Suprapubic skin (tissue), 4 donors: ENCODE measurements around the gene CSNK1G1. TPM values are rescaled to one million over a fixed set of nuclear protein-coding genes. Genes with fewer than 3 reads are reported as not detected.

ENCODE experiments used
- DNase-seq, 2 donors: peaks; one replicate each; pipeline ENCODE4 v3.0.0-alpha.2; 2019; ENCODE audit warnings: low spot score in 2 of 2
- H3K27ac ChIP-seq: fragments of 200-600 bp; sonication (generic); one replicate; pipeline ENCODE4 v1.5.1; 2019
- H3K27me3 ChIP-seq: fragments of 200-600 bp; sonication (generic); one replicate; pipeline ENCODE4 v1.5.1; 2019
- H3K36me3 ChIP-seq: fragments of 200-600 bp; sonication (generic); one replicate; pipeline ENCODE4 v1.5.1; 2019
- H3K4me1 ChIP-seq: fragments of 200-600 bp; sonication (generic); one replicate; pipeline ENCODE4 v1.5.1; 2019
- H3K4me3 ChIP-seq: fragments of 200-600 bp; sonication (generic); one replicate; pipeline ENCODE4 v1.5.1; 2019; ENCODE audit warnings: mild to moderate bottlenecking
- H3K9me3 ChIP-seq: fragments of 200-600 bp; sonication (generic); one replicate; pipeline ENCODE4 v1.5.1; 2019
- CTCF ChIP-seq, 2 donors: fragments of 200-600 bp in 1 of 2; fragments of 450-650 bp in 1 of 2; sonication (generic) in 1 of 2; IDR thresholded peaks; one replicate each; pipeline ENCODE4 v1.5.1; 2016 to 2019; ENCODE audit warnings: antibody characterized with exemption in 2 of 2, mild to moderate bottlenecking in 1 of 2, moderate library complexity in 1 of 2
- EP300 ChIP-seq: sonication (generic); formaldehyde crosslinking; IDR thresholded peaks from one replicate; pipeline ENCODE4 v1.6.1; 2017; ENCODE audit warnings: antibody characterized with exemption
- POLR2A ChIP-seq, 2 donors: fragments of 450-650 bp; IDR thresholded peaks; one replicate each; pipeline ENCODE4 v1.6.1; 2017; ENCODE audit warnings: antibody characterized with exemption in 2 of 2, mild to moderate bottlenecking in 2 of 2, moderate library complexity in 2 of 2
- POLR2AphosphoS5 ChIP-seq, 3 donors: sonication (generic); formaldehyde crosslinking; IDR thresholded peaks; one replicate each; pipeline ENCODE4 v1.6.1; 2017; ENCODE audit warnings: antibody characterized with exemption in 3 of 3
- WGBS: methylation state at CpG from one replicate; pipeline ENCODE4 v1.1.5; 2018; 5-methylcytosine and 5-hydroxymethylcytosine counted together
- total RNA-seq, 4 donors: library from RNA; depleted of rRNA; stranded (reverse); fragments of >200 nt; gene quantifications; one replicate each; pipeline ENCODE4 v1.1.0, GENCODE V29; 2016

Gene CSNK1G1
- total RNA-seq, 4 donors from 2014 or later = 15.9 to 28.8 (median 23.9) TPM

- Histone ChIP-seq H3K4me1 (peaks cover 8% of the 10 kb centered on the region), H3K36me3 (no peaks in the 10 kb centered on the region), H3K27me3 (no peaks in the 10 kb centered on the region), H3K4me3 (no peak overlapping the region), H3K9me3 (no peaks in the 10 kb centered on the region), H3K27ac (no peak overlapping the region)
- TF ChIP-seq POLR2AphosphoS5 (IDR thresholded peaks at IDR 0.05) (no peak), POLR2A (IDR thresholded peaks at IDR 0.05) (no peak), CTCF (IDR thresholded peaks at IDR 0.05) (no peak), EP300 (no peak)
- no peak for DNase-seq
These were observed 69.5 kb downstream of the CSNK1G1 start for GRCh38 chr15:64286473-64286872.

DNA sequence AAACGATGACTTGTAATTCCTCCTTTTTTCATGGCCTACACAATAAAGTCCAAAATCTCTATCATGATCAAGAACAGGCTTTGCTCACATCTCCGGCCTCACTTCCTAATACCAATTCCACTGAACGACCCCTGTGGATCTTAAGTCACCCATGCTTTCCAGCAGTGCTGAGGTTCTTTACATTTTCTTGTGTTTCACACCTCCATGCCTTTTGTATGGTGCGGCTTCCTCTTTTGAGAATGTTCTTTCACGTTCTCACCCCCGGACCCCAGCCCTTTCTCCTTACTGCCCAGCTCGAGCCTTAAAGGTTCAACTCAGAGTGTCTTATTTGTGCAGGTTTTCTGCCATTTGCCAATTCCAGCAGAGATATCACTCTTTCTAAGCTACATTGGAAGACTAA is 70.1 kb downstream of the CSNK1G1 start:
- H3K27ac ChIP-seq = no peak overlapping the region
- WGBS = 88% methylated on average over 7 of the region's 7 CpGs
- DNase-seq = no peak
- H3K4me1 ChIP-seq = peaks cover 8% of the 10 kb centered on the region
- H3K27me3 ChIP-seq = no peaks in the 10 kb centered on the region
- no peaks in the 10 kb centered on the region for H3K9me3 ChIP-seq
- no peaks in the 10 kb centered on the region for H3K36me3 ChIP-seq
- no peak overlapping the region for H3K4me3 ChIP-seq
- TF ChIP-seq POLR2AphosphoS5 (IDR thresholded peaks at IDR 0.05) = no peak
- no peak for TF ChIP-seq CTCF (IDR thresholded peaks at IDR 0.05)
- no peak for TF ChIP-seq EP300
- no peak for TF ChIP-seq POLR2A (IDR thresholded peaks at IDR 0.05)

DNA sequence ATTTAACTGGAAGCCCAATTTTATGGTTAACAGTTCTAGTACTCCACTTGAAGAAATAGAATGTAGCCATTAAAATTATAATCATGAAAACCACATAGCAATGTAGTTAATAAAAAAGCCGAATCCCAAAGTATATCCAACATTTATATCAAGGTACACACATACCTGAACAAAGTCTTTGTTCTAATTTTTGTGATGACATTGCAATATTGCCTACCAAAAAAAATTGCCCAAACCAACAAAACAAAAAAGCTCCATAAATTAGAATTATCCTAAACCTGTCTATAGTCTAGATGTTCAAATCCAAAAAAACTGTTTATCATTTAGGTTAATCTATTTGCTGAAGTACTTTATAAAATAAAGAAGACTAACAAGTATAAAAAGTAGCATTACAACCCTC is 70.8 kb downstream of the CSNK1G1 start:
- H3K4me3 ChIP-seq = no peak overlapping the region
- H3K27ac ChIP-seq = no peak overlapping the region
- WGBS = 86% methylated on average over 1 of the region's 1 CpG
- no peaks in the 10 kb centered on the region for H3K9me3 ChIP-seq
- no peak for DNase-seq
- no peaks in the 10 kb centered on the region for H3K36me3 ChIP-seq
- H3K27me3 ChIP-seq = no peaks in the 10 kb centered on the region
- peaks cover 8% of the 10 kb centered on the region for H3K4me1 ChIP-seq
- TF ChIP-seq CTCF (IDR thresholded peaks at IDR 0.05) (no peak), POLR2A (IDR thresholded peaks at IDR 0.05) (no peak), EP300 (no peak), POLR2AphosphoS5 (IDR thresholded peaks at IDR 0.05) (no peak)

- peaks cover 8% of the 10 kb centered on the region for H3K4me1 ChIP-seq
- no peak overlapping the region for H3K4me3 ChIP-seq
- no peak for TF ChIP-seq POLR2A (IDR thresholded peaks at IDR 0.05)
- TF ChIP-seq POLR2AphosphoS5 (IDR thresholded peaks at IDR 0.05) = no peak
- TF ChIP-seq CTCF (IDR thresholded peaks at IDR 0.05) = no peak
- H3K27ac ChIP-seq = no peak overlapping the region
- H3K36me3 ChIP-seq = no peaks in the 10 kb centered on the region
- H3K9me3 ChIP-seq = no peaks in the 10 kb centered on the region
- no peak for DNase-seq
- 17% methylated on average over 1 of the region's 1 CpG for WGBS
- no peaks in the 10 kb centered on the region for H3K27me3 ChIP-seq
These were observed 71.9 kb downstream of the CSNK1G1 start for GRCh38 chr15:64284042-64284441.

DNA sequence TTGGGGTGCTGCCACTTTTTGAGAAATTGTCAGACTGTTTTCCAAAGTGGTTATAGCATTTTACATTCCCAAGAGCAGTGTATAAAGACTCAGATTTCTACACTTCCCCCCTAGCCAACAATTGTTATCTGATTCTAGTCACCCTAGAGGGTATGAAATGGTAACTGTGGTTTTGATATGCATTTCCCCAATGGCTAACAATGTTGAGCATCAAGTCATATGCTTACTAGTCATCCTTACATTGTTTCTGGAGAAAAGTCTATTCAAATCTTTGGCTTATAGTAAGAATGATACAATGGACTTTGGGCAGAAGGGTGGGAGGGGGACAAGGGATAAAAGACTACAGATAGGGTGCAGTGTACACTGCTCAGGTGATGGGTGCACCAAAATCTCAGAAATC is 73.3 kb downstream of the CSNK1G1 start:
- Histone ChIP-seq H3K4me1 (peaks cover 8% of the 10 kb centered on the region), H3K27ac (no peak overlapping the region), H3K9me3 (no peaks in the 10 kb centered on the region), H3K4me3 (no peak overlapping the region), H3K36me3 (no peaks in the 10 kb centered on the region), H3K27me3 (no peaks in the 10 kb centered on the region)
- DNase-seq = no peak
- TF ChIP-seq POLR2A (IDR thresholded peaks at IDR 0.05) (no peak), CTCF (IDR thresholded peaks at IDR 0.05) (no peak), EP300 (no peak)
